Trophoblast cell (in vitro differentiated cells and primary cell): ENCODE results near the gene MAP4K3.

Source experiments
- DNase-seq, 2 donors: peaks; one replicate each; pipeline ENCODE4 v3.0.0-alpha.2; 2016
- H2AFZ ChIP-seq: 2 replicates; pipeline ENCODE4 v1.6.1; 2013; ENCODE audit warnings: low read length, moderate library complexity, mild to moderate bottlenecking; ENCODE audit not compliant: insufficient read depth, poor library complexity
- H2AK5ac ChIP-seq: 2 replicates; pipeline ENCODE4 v1.6.1; 2013; ENCODE audit warnings: mild to moderate bottlenecking, low read length
- H2BK120ac ChIP-seq: 2 replicates; pipeline ENCODE4 v1.6.1; 2013; ENCODE audit warnings: low read length, mild to moderate bottlenecking, moderate library complexity; ENCODE audit not compliant: insufficient read depth, poor library complexity
- H2BK12ac ChIP-seq: 2 replicates; pipeline ENCODE4 v1.6.1; 2013; ENCODE audit warnings: mild to moderate bottlenecking, low read length, moderate library complexity
- H2BK5ac ChIP-seq: 2 replicates; pipeline ENCODE4 v1.6.1; 2013; ENCODE audit warnings: low read length, low read depth, moderate library complexity, mild to moderate bottlenecking; ENCODE audit not compliant: poor library complexity
- H3K14ac ChIP-seq: 2 replicates; pipeline ENCODE4 v1.6.1; 2013; ENCODE audit warnings: mild to moderate bottlenecking, low read length
- H3K18ac ChIP-seq: 2 replicates; pipeline ENCODE4 v1.6.1; 2013; ENCODE audit warnings: mild to moderate bottlenecking, low read length
- H3K23ac ChIP-seq: 2 replicates; pipeline ENCODE4 v1.6.1; 2013; ENCODE audit warnings: low read length
- H3K27ac ChIP-seq: 2 replicates; pipeline ENCODE4 v1.5.1; 2013; ENCODE audit warnings: low read depth, mild to moderate bottlenecking, inconsistent platforms, low read length, moderate library complexity
- H3K27me3 ChIP-seq: 2 replicates; pipeline ENCODE4 v1.6.1; 2013; ENCODE audit warnings: inconsistent platforms, mild to moderate bottlenecking, low read length, moderate library complexity; ENCODE audit not compliant: insufficient read depth
- H3K36me3 ChIP-seq, 2 experiments: 1 replicate in 1 of 2; 2 replicates in 1 of 2; pipeline ENCODE4 v1.6.1; 2013; ENCODE audit warnings: low read length in 2 of 2, mild to moderate bottlenecking in 2 of 2, moderate library complexity in 1 of 2; ENCODE audit not compliant: insufficient read depth in 2 of 2, control insufficient read depth in 1 of 2
- H3K4ac ChIP-seq: 2 replicates; pipeline ENCODE4 v1.6.1; 2013; ENCODE audit warnings: low read depth, mild to moderate bottlenecking, low read length, moderate library complexity
- H3K4me1 ChIP-seq, 2 experiments: 1 replicate in 1 of 2; 2 replicates in 1 of 2; pipeline ENCODE4 v1.6.1; 2013; ENCODE audit warnings: low read length in 2 of 2, mild to moderate bottlenecking in 2 of 2, moderate library complexity in 1 of 2; ENCODE audit not compliant: insufficient read depth in 2 of 2, control insufficient read depth in 1 of 2
- H3K4me2 ChIP-seq: 2 replicates; pipeline ENCODE4 v1.6.1; 2013; ENCODE audit warnings: inconsistent platforms, mild to moderate bottlenecking, low read length, moderate library complexity
- H3K4me3 ChIP-seq: 2 replicates; pipeline ENCODE4 v1.5.1; 2013; ENCODE audit warnings: mild to moderate bottlenecking, low read depth, low read length, inconsistent platforms
- H3K79me1 ChIP-seq: one replicate; pipeline ENCODE4 v1.6.1; 2013; ENCODE audit warnings: low read length
- H3K79me2 ChIP-seq: 2 replicates; pipeline ENCODE4 v1.6.1; 2013; ENCODE audit warnings: low read length, mild to moderate bottlenecking; ENCODE audit not compliant: control insufficient read depth, insufficient read depth, poor library complexity
- H3K9ac ChIP-seq: 2 replicates; pipeline ENCODE4 v1.6.1; 2013; ENCODE audit warnings: mild to moderate bottlenecking, low read length
- H3K9me3 ChIP-seq: 2 replicates; pipeline ENCODE4 v1.6.1; 2013; ENCODE audit warnings: low read depth, mild to moderate bottlenecking, control low read depth, inconsistent platforms, low read length; ENCODE audit not compliant: insufficient read depth
- H4K12ac ChIP-seq: 2 replicates; pipeline ENCODE4 v1.6.1; 2013; ENCODE audit warnings: low read depth, mild to moderate bottlenecking, low read length, moderate library complexity
- H4K8ac ChIP-seq: 2 replicates; pipeline ENCODE4 v1.6.1; 2013; ENCODE audit warnings: low read depth, mild to moderate bottlenecking, low read length, moderate library complexity
- H4K91ac ChIP-seq: one replicate; pipeline ENCODE4 v1.6.1; 2013; ENCODE audit warnings: low read depth, mild to moderate bottlenecking, low read length, moderate library complexity
- WGBS: extraction: QIAGEN DNeasy Blood & Tissue Kit; methylation state at CpG from one replicate; pipeline ENCODE4 v1.1.7; 2013; ENCODE audit warnings: missing lambda C conversion rate; ENCODE audit not compliant: insufficient read length, insufficient coverage; ENCODE audit errors: extremely low coverage; 5-methylcytosine and 5-hydroxymethylcytosine counted together

The MAP4K3 gene

DNA sequence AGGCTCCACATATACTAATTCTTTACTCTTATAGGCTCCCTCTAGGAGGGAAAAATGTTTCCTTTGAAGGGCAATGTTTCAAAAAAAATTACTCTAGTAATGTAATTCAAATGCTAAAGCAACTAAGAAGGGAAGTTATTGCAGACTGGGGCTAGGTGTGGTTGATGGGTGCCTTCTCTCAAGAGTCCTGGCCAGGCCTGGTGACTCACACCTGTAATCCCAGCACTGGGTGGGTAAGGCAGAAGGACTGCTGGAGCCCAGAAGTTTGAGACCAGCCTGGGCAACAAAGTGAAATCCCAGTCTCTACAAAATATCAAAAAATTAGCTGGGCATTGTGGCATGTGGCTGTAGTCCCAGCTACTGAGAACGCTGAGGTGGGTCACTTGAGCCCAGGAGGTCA is 162.1 kb downstream of the MAP4K3 start:
- Histone ChIP-seq H3K27ac (no peak overlapping the region), H3K23ac (no peak overlapping the region), H2AK5ac (no peak overlapping the region), H3K4me1 (no peaks in the 10 kb centered on the region), H2BK120ac (no peak overlapping the region), H3K27me3 (no peaks in the 10 kb centered on the region), H3K79me2 (no peaks in the 10 kb centered on the region), H2BK12ac (no peak overlapping the region), H2AFZ (no peak overlapping the region), H4K12ac (no peak overlapping the region), H4K91ac (no peak overlapping the region), H2BK5ac (no peak overlapping the region), H3K4me3 (no peak overlapping the region), H3K36me3 (peaks cover 19 to 22% of the 10 kb centered on the region in 2 experiments), H3K4ac (no peak overlapping the region), H4K8ac (no peak overlapping the region), H3K79me1 (no peaks in the 10 kb centered on the region), H3K18ac (no peak overlapping the region), H3K9ac (no peak overlapping the region), H3K9me3 (no peaks in the 10 kb centered on the region), H3K4me2 (no peak overlapping the region), H3K14ac (no peak overlapping the region)
- no CpG with 5 or more reads among the region's 1 CpG for WGBS
- DNase-seq: no peak

DNA sequence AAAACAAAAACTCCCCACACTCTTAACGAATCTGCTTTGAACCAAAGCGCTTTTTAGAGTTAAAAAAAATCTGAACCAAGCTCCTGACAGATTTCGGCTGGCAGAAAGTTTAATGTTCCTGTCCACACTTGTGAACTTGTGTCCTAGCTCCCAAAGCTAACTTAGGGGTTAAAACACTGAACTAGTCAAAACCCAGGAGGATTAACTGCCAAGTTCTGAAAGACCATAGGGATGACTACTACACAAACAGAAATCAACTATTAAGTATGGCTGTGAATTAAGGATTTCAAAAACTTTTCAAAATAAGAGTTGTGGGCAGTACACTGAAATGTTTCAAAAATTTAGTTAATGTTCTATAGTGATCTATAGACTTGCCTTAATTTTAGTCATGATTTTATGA is 167.1 kb downstream of the MAP4K3 start:
- DNase-seq: no peak
- no peak overlapping the region for H2AK5ac ChIP-seq
- no peak overlapping the region for H4K12ac ChIP-seq
- H3K18ac ChIP-seq: no peak overlapping the region
- no peak overlapping the region for H2BK12ac ChIP-seq
- H4K8ac ChIP-seq: no peak overlapping the region
- no peak overlapping the region for H3K9ac ChIP-seq
- no peak overlapping the region for H3K27ac ChIP-seq
- no peak overlapping the region for H3K4ac ChIP-seq
- H3K79me1 ChIP-seq: no peaks in the 10 kb centered on the region
- H3K4me1 ChIP-seq: no peaks in the 10 kb centered on the region
- peaks cover 5 to 9% of the 10 kb centered on the region in 2 experiments for H3K36me3 ChIP-seq
- no peak overlapping the region for H2BK120ac ChIP-seq
- no peaks in the 10 kb centered on the region for H3K79me2 ChIP-seq
- H2AFZ ChIP-seq: no peak overlapping the region
- no peak overlapping the region for H3K4me3 ChIP-seq
- H3K23ac ChIP-seq: no peak overlapping the region
- H3K27me3 ChIP-seq: no peaks in the 10 kb centered on the region
- H3K14ac ChIP-seq: no peak overlapping the region
- H4K91ac ChIP-seq: no peak overlapping the region
- no peak overlapping the region for H2BK5ac ChIP-seq
- H3K9me3 ChIP-seq: no peaks in the 10 kb centered on the region
- no CpG with 5 or more reads among the region's 3 CpGs for WGBS
- no peak overlapping the region for H3K4me2 ChIP-seq

DNA sequence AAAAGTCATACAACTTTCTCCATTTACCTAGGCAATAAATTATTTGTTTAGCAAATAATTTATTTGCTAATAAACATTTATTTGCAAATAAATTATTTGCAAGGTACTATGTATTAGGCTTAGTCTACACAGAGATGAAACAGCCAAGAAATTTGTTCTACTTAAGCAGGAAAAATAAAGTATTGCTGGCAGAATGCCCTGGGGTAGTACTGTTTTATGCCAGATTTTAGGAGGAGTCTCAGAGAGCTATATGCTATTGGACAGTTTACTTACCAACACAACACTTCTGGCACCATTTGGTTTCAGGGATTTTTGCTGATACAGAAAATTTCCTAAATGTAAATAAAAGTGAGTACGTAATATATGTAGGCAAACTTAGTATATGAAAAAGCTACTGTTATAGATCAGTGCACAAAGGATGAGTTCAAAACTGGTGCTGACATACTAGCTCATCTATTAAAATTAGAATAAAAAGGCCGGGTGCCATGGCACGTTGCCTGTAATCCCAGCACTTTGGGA is 170.1 kb downstream of the MAP4K3 start:
- no peaks in the 10 kb centered on the region for H3K4me1 ChIP-seq
- no peak overlapping the region for H4K8ac ChIP-seq
- H3K9ac ChIP-seq: no peak overlapping the region
- no peak overlapping the region for H3K23ac ChIP-seq
- no peaks in the 10 kb centered on the region for H3K9me3 ChIP-seq
- H3K14ac ChIP-seq: no peak overlapping the region
- H3K27me3 ChIP-seq: no peaks in the 10 kb centered on the region
- no peak overlapping the region for H4K12ac ChIP-seq
- H3K4me3 ChIP-seq: no peak overlapping the region
- H2BK12ac ChIP-seq: no peak overlapping the region
- no peak overlapping the region for H3K4ac ChIP-seq
- no peak overlapping the region for H2AK5ac ChIP-seq
- H3K4me2 ChIP-seq: no peak overlapping the region
- no peak overlapping the region for H3K18ac ChIP-seq
- H3K79me2 ChIP-seq: no peaks in the 10 kb centered on the region
- no peaks in the 10 kb centered on the region for H3K79me1 ChIP-seq
- DNase-seq: no peak
- H2AFZ ChIP-seq: no peak overlapping the region
- no peak overlapping the region for H3K27ac ChIP-seq
- peaks cover 6 to 12% of the 10 kb centered on the region in 2 experiments for H3K36me3 ChIP-seq
- no peak overlapping the region for H4K91ac ChIP-seq
- no peak overlapping the region for H2BK120ac ChIP-seq
- no peak overlapping the region for H2BK5ac ChIP-seq
- WGBS: no CpG with 5 or more reads among the region's 3 CpGs

DNA sequence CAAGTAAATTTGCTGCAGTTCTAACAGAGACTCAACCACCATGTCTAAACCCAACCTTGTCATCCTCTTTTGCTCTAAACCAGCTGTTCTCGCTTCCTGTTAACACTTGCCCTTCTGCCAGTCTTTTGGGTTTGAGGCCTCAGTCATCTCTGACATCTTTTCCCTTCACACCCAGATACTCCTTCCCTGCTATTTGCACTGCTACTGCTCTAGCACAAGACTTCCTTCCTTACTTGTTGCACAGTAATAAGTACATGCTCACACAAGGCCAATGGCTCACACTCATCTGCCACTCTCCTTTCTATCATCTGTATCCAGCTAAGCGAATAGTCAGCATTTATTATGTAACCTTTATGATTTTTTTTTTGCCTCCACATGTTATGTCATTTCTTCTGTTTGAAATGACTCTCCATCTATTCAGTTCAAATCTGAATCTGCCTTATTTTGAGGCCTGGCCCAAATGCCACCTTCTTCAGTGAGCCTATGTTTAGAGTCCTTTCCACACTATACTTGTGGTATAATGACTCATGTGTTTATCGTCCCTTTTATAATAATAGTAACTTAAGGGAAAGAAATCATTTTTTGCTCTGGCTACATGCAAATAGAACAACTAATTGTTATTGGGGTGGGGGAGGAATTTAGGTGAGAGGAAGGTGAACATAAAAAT is 170.8 kb downstream of the MAP4K3 start:
- Histone ChIP-seq H3K4ac (no peak overlapping the region), H3K79me1 (no peaks in the 10 kb centered on the region), H2BK120ac (no peak overlapping the region), H3K4me3 (no peak overlapping the region), H3K79me2 (no peaks in the 10 kb centered on the region), H3K14ac (no peak overlapping the region), H4K12ac (no peak overlapping the region), H3K9me3 (no peaks in the 10 kb centered on the region), H4K91ac (no peak overlapping the region), H3K36me3 (peaks cover 3 to 8% of the 10 kb centered on the region in 2 experiments), H2BK5ac (no peak overlapping the region), H3K18ac (no peak overlapping the region), H2AFZ (no peak overlapping the region), H4K8ac (no peak overlapping the region), H2BK12ac (no peak overlapping the region), H3K27ac (no peak overlapping the region), H3K27me3 (no peaks in the 10 kb centered on the region), H2AK5ac (no peak overlapping the region), H3K4me1 (no peaks in the 10 kb centered on the region), H3K4me2 (no peak overlapping the region), H3K23ac (no peak overlapping the region), H3K9ac (no peak overlapping the region)
- no peak for DNase-seq
- no CpG with 5 or more reads among the region's 3 CpGs for WGBS
